Osteoblast (primary cell): ENCODE results near the gene LARP7. TPM values are rescaled to one million over a fixed set of nuclear protein-coding genes. Genes with fewer than 3 reads are reported as not detected.
"Not testable (repeated sequence)": the region's sequence is repeated elsewhere in the genome, so short reads cannot be mapped to it uniquely, and the experiment has no call there.

ENCODE experiments used
- DNase-seq: peaks from one replicate; pipeline ENCODE4 v3.0.0; 2011; ENCODE audit warnings: low spot score, mixed read lengths; ENCODE audit not compliant: insufficient read length; ENCODE audit errors: missing footprints
- H2AFZ ChIP-seq: 2 replicates; pipeline ENCODE4 v1.6.0; 2011; ENCODE audit warnings: mild to moderate bottlenecking, low read length
- H3K27ac ChIP-seq: 2 replicates; pipeline ENCODE4 v1.5.1; 2011; ENCODE audit warnings: mild to moderate bottlenecking, low read depth, low read length, moderate library complexity
- H3K27me3 ChIP-seq: 2 replicates; pipeline ENCODE4 v1.6.0; 2012; ENCODE audit warnings: mild to moderate bottlenecking, control low read depth, inconsistent platforms, low read length, moderate library complexity; ENCODE audit not compliant: insufficient read depth
- H3K36me3 ChIP-seq: 2 replicates; pipeline ENCODE4 v1.5.1; 2011; ENCODE audit warnings: mild to moderate bottlenecking, low read length, control low read depth, moderate library complexity; ENCODE audit not compliant: insufficient read depth
- H3K4me1 ChIP-seq: 2 replicates; pipeline ENCODE4 v1.5.1; 2011; ENCODE audit warnings: mild to moderate bottlenecking, low read length, control low read depth, moderate library complexity; ENCODE audit not compliant: insufficient read depth
- H3K4me2 ChIP-seq: 2 replicates; pipeline ENCODE4 v1.6.0; 2011; ENCODE audit warnings: mild to moderate bottlenecking, low read length; ENCODE audit not compliant: insufficient read depth
- H3K4me3 ChIP-seq: fragments of 200-600 bp; sonication (generic); 3 replicates; pipeline ENCODE4 v1.5.1; 2012; ENCODE audit warnings: mild to moderate bottlenecking, low read length, inconsistent platforms; ENCODE audit not compliant: insufficient read depth
- H3K79me2 ChIP-seq: 2 replicates; pipeline ENCODE4 v1.6.0; 2012; ENCODE audit warnings: mild to moderate bottlenecking, low read length, control low read depth, inconsistent platforms; ENCODE audit not compliant: insufficient read depth
- H3K9me3 ChIP-seq: 2 replicates; pipeline ENCODE4 v1.5.1; 2011; ENCODE audit warnings: low read depth, low read length, control low read depth
- H4K20me1 ChIP-seq: 2 replicates; pipeline ENCODE4 v1.6.0; 2012; ENCODE audit warnings: mild to moderate bottlenecking, low read length, control low read depth; ENCODE audit not compliant: insufficient read depth
- CTCF ChIP-seq: IDR thresholded peaks from 2 replicates; pipeline ENCODE4 v1.5.1; 2011; ENCODE audit warnings: mild to moderate bottlenecking, low read depth, low read length, moderate library complexity; ENCODE audit errors: extremely low read depth
- total RNA-seq: library from RNA; depleted of rRNA; stranded (reverse); fragments of >200 nt; gene quantifications from 2 replicates; pipeline ENCODE4 v1.2.3, GENCODE V29; 2012

LARP7 gene
- total RNA-seq, 1 donor, result 32.2 TPM

- TF ChIP-seq CTCF, result no peak
- Histone ChIP-seq H3K79me2 (no peaks in the 10 kb centered on the region), H3K9me3 (no peaks in the 10 kb centered on the region), H3K36me3 (no peaks in the 10 kb centered on the region), H3K4me1 (no peaks in the 10 kb centered on the region), H3K4me2 (no peak overlapping the region), H4K20me1 (no peaks in the 10 kb centered on the region), H3K27ac (no peak overlapping the region), H2AFZ (no peak overlapping the region), H3K4me3 (no peak overlapping the region), H3K27me3 (no peaks in the 10 kb centered on the region)
- DNase-seq, result no peak
Observed at GRCh38 chr4:112593438-112594133, 43.4 kb upstream of the LARP7 start.

- TF ChIP-seq CTCF, result no peak
Observed at GRCh38 chr4:112594993-112595392, 42.0 kb upstream of the LARP7 start.

GRCh38 chr4:112604589-112604988, 32.4 kb upstream of the LARP7 start:
- DNase-seq, result peak; percentile 80
- Histone ChIP-seq H3K4me2 (no peak overlapping the region), H3K36me3 (no peaks in the 10 kb centered on the region), H3K27ac (no peak overlapping the region), H2AFZ (peak overlapping the region; percentile 76), H3K9me3 (no peaks in the 10 kb centered on the region), H3K79me2 (no peaks in the 10 kb centered on the region), H3K27me3 (no peaks in the 10 kb centered on the region), H3K4me3 (no peak overlapping the region), H4K20me1 (no peaks in the 10 kb centered on the region), H3K4me1 (no peaks in the 10 kb centered on the region)
- TF ChIP-seq CTCF, result peak; percentile 75

More at GRCh38 chr4:112594993-112595392, 42.0 kb upstream of the LARP7 start:
- Histone ChIP-seq H3K4me1 (no peaks in the 10 kb centered on the region), H3K27ac (no peak overlapping the region), H3K36me3 (no peaks in the 10 kb centered on the region), H4K20me1 (no peaks in the 10 kb centered on the region), H3K4me2 (no peak overlapping the region), H3K9me3 (no peaks in the 10 kb centered on the region), H2AFZ (no peak overlapping the region), H3K27me3 (no peaks in the 10 kb centered on the region), H3K4me3 (no peak overlapping the region), H3K79me2 (no peaks in the 10 kb centered on the region)
- no peak for DNase-seq

- H3K27ac ChIP-seq, H3K4me1 ChIP-seq, H4K20me1 ChIP-seq, H3K79me2 ChIP-seq, H3K9me3 ChIP-seq, H3K4me3 ChIP-seq, H3K36me3 ChIP-seq, DNase-seq, H3K27me3 ChIP-seq, H3K4me2 ChIP-seq: not testable (repeated sequence)
- H2AFZ ChIP-seq, result peak overlapping the region; percentile 41
Observed at GRCh38 chr4:112612814-112613213, 24.1 kb upstream of the LARP7 start.
